AG04449 (cell line): ENCODE measurements around the gene PREPL.

ENCODE experiments used
- CTCF ChIA-PET: fragments of 350-600 bp; formaldehyde crosslinking; extraction: SDS; loops from one replicate; lab custom pipeline; 2021; ENCODE audit warnings: antibody characterized with exemption; lab: Yijun Ruan, JAX
- POLR2A ChIA-PET: fragments of 400-600, 350-600 bp; formaldehyde crosslinking; extraction: SDS; loops from one replicate; lab custom pipeline; 2020; ENCODE audit warnings: antibody characterized with exemption, inconsistent platforms; lab: Yijun Ruan, JAX
- DNase-seq: peaks from one replicate; pipeline ENCODE4 v3.0.0-alpha.2; 2010; ENCODE audit warnings: low read depth, low spot score
- H3K4me3 ChIP-seq: 2 replicates; pipeline ENCODE4 v1.5.1; 2011; ENCODE audit warnings: low read depth, mild to moderate bottlenecking, control low read depth, low read length
- TF ChIP-seq, protein P1 (sequence below): IDR thresholded peaks from one replicate; pipeline ENCODE4 v1.5.1; 2011; ENCODE audit warnings: mild to moderate bottlenecking, moderate library complexity, low read length, control low read depth, inconsistent platforms; ENCODE audit not compliant: insufficient read depth; ENCODE audit errors: missing control alignments

The PREPL gene

DNA sequence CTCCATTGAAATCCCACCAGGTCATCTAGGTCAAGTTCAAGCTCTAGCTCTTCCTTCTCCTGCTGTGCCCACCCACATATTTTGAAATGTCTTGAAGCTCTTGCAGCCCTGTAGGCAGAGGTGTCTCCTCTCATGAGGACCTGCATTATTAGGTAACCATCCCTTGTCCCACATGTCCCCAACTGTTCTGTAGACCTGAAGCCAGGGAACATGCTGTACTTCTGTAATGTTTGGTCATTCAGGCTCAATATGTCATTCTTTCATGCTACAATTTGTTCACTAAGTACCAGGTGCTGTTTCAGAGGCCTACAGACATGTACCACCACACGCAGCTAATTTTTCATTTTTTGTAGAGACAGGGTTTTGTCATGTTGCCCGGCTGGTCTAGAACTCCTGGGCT, 63.9 kb downstream of the PREPL start:
- POLR2A ChIA-PET, result no interaction called here
- CTCF ChIA-PET, result interaction anchor here (1.2 to 1.8 kb wide), 2 partner anchors 9 to 254 kb away, joined by 3 to 4 read pairs; no protein-coding TSS in a partner anchor
- no peak overlapping the region for H3K4me3 ChIP-seq
- no peak for DNase-seq
- TF ChIP-seq, protein P1, sequence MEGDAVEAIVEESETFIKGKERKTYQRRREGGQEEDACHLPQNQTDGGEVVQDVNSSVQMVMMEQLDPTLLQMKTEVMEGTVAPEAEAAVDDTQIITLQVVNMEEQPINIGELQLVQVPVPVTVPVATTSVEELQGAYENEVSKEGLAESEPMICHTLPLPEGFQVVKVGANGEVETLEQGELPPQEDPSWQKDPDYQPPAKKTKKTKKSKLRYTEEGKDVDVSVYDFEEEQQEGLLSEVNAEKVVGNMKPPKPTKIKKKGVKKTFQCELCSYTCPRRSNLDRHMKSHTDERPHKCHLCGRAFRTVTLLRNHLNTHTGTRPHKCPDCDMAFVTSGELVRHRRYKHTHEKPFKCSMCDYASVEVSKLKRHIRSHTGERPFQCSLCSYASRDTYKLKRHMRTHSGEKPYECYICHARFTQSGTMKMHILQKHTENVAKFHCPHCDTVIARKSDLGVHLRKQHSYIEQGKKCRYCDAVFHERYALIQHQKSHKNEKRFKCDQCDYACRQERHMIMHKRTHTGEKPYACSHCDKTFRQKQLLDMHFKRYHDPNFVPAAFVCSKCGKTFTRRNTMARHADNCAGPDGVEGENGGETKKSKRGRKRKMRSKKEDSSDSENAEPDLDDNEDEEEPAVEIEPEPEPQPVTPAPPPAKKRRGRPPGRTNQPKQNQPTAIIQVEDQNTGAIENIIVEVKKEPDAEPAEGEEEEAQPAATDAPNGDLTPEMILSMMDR, result no peak

DNA sequence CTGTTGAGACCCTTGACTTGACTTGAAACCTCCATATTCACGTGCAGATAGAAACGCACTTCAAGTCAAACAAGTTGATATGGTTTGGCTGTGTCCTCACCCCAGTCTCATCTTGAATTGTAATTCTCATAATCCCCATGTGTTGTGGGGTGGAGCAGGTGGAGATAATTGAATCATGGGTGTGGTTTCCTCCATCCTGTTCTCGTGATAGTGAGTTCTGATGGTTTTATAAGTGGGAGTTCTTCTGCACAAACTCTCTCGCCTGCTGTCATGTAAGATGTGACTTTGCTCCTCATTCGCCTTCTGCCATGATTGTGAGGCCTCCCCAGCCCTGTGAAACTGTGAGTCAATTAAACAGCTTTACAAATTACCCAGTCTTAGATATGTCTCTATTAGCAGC, 64.6 kb downstream of the PREPL start:
- H3K4me3 ChIP-seq, result no peak overlapping the region
- CTCF ChIA-PET, result interaction anchor here (1.2 to 2.0 kb wide), 3 partner anchors 10 to 253 kb away, joined by 3 to 9 read pairs (median 4); no protein-coding TSS in a partner anchor
- DNase-seq, result no peak
- POLR2A ChIA-PET, result no interaction called here
- TF ChIP-seq, protein P1, result no peak

DNA sequence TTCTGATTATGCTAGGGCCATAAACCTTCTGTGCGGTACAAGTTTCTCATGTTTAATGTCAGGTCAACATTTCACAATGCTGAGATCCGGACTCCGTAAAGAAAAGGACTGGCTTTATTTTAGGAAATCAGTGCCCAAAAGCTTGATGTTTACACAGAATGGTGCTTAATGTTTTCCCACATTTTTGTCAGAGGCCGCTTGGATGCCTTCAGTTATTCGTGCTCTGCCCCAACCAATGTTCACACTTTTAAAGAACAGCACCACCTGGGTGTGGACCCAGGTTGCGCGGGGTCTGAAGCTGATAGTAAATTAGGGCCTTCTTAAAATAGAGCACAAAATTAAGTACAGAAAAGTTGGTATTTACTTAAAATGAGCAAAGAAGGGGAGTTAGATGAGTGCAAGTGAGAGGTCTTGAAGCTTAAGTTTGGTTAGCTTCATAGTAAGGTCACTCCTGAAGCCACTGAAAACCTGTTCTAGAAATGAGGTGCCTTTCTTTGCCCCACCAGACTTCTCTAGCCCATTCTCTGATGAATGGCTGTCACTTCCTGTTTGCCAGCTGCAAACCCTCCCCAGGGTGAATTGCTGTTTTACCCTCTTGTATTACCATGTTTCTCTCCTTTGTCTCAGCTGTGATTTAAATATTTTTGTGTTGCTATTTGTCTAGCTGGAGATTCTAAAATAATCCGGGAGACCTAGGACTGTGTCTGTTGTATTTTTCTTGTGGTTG, 65.5 kb downstream of the PREPL start:
- TF ChIP-seq, protein P1, result no peak
- no peak for DNase-seq
- no peak overlapping the region for H3K4me3 ChIP-seq
- CTCF ChIA-PET, result interaction anchor here (1.2 to 2.0 kb wide), 5 partner anchors 11 to 209 kb away, joined by 3 to 9 read pairs (median 4); no protein-coding TSS in a partner anchor
- POLR2A ChIA-PET, result no interaction called here

DNA sequence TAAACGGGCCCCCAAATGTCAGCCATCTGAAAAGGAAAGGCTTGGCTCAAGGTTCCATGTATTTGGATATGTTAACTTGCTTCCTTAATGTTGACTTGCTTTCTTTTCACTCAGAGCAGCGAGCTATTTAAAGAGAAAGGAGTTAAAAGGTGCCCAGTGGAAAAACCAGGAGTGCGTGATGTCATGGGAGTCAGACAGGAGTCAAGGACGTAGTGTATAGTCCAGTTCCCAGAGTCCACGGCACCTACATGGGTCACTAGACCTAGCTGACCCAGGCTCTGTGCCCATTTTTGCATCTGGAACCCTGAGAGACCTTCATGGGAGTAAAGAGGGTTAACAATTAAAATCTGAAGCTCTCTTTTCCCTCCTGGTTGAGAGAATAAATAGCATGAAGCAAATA, 66.2 kb downstream of the PREPL start:
- TF ChIP-seq, protein P1, result no peak
- ChIA-PET CTCF (interaction anchor here (1.2 to 2.0 kb wide), 4 partner anchors 25 to 208 kb away, joined by 3 to 9 read pairs (median 5); no protein-coding TSS in a partner anchor), POLR2A (no interaction called here)
- no peak for DNase-seq
- H3K4me3 ChIP-seq, result no peak overlapping the region

DNA sequence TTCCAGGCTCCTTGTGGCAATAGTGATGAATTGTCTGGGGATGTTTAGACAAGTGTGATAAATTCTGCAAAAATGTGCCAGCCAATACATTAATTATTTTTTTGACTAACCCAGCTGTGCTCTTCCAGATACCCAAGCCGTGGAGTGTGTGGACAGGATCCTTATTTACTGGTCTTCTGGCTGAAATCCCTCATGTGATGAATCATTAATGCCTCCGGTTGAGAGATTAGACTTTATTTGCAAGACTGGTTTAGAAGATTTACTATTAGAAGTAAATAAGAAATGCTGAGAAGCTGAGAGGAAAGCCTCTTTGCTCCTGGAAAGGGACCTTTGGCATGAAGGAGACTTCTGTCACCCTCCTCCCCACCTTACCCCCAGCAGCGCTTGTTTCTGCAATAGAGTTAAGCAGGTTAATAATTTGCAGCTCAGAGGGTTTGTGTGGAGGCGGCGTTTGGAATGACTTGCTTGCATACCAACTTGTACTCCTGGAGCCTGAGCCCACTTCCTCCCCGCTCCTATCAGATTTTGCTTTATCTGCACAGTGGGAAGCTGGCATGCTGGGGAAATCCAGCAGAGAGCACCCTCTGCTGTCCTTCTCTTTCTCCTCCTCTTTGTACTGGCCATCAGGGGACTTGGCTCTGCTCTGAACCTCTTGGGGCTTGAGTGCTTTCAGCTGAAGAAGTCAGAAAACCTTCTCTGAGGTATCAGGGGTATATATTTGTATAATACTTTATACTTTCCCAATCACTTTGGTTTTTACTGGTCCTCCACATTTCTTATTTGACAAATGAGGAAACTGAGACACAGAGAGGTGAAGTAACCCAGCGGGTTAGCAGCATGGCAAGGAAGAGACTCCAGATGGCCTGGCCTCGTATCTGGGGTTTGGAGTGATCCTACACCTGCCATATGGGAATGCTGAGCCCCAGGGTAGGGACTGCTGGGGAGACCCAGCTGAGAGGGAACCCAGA, 69.7 kb downstream of the PREPL start:
- DNase-seq, result no peak
- CTCF ChIA-PET, result interaction anchor here (0.9 to 3.4 kb wide), 23 partner anchors 8 to 263 kb away, joined by 3 to 41 read pairs (median 4); no protein-coding TSS in a partner anchor
- POLR2A ChIA-PET, result interaction anchor here (1.1 kb wide), 1 partner anchor 60 kb away, joined by 3 read pairs; no protein-coding TSS in a partner anchor
- no peak overlapping the region; the same call in 1 of the 2 replicates for H3K4me3 ChIP-seq
- TF ChIP-seq, protein P1, result peak; percentile 66
